Uterus (tissue), 2 donors: ENCODE results near the gene PTGS2.
"Not testable (repeated sequence)": the region's sequence is repeated elsewhere in the genome, so short reads cannot be mapped to it uniquely, and the experiment has no call there.

Source experiments
- CTCF ChIP-seq, 4 experiments: fragments of 200-600 bp in 2 of 4; fragments of 450-650 bp in 2 of 4; sonication (generic) in 2 of 4; IDR thresholded peaks; one replicate each; pipeline ENCODE4 v1.5.1; 2016 to 2019; ENCODE audit warnings: antibody characterized with exemption in 4 of 4, mild to moderate bottlenecking in 2 of 4, moderate library complexity in 1 of 4
- POLR2A ChIP-seq, 2 donors: fragments of 450-650 bp; IDR thresholded peaks; one replicate each; pipeline ENCODE4 v1.6.1; 2016; ENCODE audit warnings: antibody characterized with exemption in 2 of 2, mild to moderate bottlenecking in 1 of 2, moderate library complexity in 1 of 2

- not testable (repeated sequence) for TF ChIP-seq CTCF, POLR2A (IDR thresholded peaks at IDR 0.05)
Observed at GRCh38 chr1:186647985-186648384, 32.2 kb downstream of the PTGS2 start.
